8988T (cell line): ENCODE data around the gene NRIP1.

Experiments
- DNase-seq: peaks from one replicate; pipeline ENCODE4 v3.0.0; 2011

Gene NRIP1

DNA sequence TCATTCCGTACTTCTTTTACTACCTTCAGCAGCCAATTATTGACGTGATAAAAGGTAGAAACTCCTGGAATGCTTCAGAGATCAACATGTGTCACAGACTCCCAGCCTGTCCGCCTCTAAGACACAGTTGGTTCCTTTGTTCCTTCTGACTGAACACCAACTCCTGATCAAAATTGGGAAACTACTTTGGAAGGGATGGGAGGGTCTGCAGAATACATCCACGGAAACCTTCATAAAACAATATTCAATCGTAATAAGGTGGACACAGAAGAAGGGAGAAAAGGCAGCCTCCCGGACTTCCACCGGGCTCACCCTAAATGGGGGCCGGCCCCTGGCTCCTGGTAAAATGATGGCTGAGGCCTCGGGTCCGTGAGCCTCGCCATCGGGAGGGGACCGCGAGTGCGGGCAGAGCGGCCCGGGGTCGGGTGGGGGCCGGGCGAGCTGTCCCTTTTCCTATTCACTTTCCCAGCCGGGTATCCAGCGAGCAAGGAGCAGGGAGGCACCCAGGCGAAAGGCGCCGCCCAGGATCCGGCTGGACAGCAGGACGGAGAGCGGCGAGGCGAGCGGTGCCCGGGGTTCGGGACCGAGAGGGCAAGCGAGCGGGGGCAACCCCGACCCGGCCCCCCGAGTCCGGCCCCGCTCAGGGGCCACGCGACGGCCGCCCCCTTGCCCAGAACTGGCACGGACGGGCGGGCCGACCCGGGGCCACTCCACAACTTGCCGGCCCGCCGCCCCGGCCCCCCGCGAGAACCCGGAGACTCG lies 805 bp downstream of the NRIP1 start:
- DNase-seq = peak; percentile 93

DNA sequence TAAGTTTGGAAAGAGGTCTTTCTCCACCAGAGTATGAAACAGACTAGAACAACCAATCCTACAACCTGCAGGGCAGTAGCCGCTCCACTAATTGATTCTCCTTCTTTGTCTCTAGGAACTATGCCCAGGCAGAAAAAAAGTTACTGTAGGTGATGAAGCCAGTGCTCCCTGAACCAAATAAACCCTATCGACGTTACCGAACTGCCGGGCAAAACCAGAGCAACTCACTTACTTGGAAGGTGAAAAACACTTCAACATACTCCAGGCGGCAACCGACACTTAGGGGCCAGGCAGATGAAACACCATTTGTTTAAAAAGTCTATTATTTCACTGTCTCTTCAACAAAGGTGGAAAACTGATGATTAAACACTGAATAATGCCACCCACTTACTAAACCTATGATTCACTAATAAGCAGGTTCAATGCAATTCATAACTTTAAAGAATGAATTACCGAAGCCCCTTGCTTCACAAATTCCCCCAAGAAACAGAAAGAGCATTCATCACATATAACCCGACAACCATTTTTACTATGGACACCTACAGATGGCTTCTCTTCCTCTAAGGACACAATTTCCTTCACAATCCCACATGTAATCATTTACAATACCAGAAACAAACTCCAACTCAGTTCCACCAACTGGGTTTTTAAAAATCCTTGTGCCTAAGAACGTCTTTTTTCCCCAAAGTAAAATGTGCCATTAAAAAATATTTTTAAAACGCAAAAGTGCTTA lies 1.6 kb downstream of the NRIP1 start:
- no peak for DNase-seq

DNA sequence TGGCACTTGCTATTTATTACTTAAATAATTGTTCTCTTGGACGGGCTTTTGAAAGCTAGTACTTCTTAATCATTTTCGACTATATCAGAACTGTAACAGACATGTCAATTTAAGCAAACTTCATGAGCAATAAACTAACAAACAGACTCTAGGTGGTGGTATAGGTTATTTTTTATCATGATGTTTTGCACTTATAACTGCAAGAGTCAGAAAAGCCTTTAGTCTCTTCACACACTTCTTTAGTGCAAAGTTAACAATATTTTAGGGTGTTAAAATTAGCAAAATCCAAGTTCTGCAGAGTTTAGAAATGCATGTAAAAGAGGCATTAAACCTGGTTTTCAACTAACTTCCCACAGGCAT lies 2.2 kb downstream of the NRIP1 start:
- no peak for DNase-seq

DNA sequence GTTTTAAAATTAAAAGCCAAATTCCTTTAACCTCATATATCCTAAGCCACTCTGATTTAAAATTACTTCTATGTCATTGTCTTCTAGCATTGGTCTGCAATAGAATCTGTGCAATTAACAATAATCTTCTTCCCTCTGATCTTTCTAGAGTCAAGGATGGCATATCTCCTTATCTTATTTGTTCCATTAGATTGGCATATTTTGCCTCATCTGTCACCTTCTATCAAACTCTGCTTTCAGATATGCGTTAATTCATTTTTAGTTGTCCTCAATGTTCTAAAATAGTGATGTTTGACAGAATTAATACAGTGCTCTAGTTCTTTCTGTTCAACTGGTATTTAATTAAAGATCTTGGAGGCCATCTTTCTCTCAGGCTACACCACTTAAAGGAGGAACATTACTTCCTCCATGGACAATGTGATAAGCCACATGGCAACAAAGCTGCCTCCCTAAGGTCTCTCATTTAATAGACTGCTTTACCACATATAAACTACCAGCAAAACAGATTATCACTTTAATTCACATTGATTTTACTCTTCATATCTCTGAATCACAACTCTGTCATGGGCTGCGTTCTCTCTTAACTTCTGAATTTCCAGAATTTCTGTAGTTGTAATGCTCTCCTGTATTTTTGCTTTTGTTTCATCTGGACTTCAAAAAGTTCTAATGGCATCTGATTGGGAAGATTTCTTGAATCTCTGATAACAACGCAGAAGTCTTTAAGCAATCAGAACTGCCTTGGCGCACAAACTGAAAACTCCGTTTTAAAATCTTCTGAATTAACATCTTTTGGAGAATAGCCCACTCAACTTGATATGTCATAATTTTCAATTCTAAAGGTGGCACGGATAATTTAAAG lies 2.8 kb downstream of the NRIP1 start:
- no peak for DNase-seq

DNA sequence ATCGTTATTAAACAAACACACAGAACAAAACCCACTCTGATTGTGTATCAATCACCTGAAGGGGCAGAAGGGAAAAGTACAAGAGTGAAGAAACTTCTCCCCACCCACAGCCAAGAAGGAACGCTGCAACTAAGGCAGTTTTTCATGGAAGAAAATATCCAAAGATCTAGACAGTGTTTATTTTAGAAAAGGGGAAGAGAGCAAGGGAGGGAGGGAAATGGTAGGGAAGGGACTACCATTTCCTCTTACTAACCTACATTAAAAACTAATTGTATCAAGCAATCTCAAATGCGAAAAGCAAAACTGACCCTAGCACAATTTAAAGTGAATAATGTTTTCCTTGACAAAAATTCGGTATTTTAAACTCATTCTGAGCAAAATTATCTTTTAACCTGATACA lies 3.5 kb downstream of the NRIP1 start:
- no peak for DNase-seq

DNA sequence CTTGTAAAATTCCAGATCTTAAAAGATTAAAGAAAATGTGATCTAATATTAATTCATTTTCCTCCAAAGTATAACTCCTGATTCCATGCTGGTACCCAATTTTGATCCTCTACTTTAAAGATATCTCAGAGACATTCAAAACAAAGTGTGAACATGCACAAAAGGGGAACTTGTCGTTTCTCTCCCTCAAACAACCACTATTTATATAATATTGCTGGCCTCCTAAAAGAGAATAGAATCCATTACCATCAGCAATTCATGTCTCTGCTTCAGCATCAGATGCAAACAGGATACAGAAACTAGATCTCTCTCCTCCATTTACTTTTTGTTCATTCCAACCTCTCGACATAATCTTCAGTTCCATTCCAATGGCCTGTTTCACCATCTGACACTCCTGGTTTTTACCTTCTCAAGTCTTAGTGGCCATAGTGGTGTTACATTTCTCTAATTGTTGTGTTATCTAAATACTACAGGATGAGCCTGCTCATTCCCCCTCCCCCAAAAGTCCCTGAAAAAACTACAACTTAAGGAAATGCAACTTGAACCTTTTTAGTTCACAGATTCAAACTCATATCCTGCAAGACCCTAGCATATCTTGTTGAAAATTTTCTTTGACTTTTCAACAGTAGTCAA lies 4.1 kb downstream of the NRIP1 start:
- no peak for DNase-seq

DNA sequence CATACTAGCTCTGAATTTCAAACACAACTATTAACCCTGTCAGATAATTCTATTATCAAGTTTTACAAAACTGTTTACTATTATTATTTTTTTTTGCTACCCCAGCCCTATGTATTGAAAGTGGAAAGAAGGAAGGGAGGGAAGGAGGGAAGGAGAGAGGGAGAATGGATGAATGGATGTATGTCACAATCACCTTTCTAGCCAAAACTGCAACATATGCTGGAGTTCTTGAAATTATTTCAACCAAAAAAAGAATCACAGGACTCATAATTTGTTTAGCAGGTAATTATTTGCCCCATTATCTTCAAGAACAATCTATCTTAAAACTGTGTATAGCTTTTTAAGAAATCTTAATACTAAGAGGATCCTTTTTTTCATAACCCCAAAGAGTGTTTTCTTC lies 5.4 kb downstream of the NRIP1 start:
- no peak for DNase-seq

DNA sequence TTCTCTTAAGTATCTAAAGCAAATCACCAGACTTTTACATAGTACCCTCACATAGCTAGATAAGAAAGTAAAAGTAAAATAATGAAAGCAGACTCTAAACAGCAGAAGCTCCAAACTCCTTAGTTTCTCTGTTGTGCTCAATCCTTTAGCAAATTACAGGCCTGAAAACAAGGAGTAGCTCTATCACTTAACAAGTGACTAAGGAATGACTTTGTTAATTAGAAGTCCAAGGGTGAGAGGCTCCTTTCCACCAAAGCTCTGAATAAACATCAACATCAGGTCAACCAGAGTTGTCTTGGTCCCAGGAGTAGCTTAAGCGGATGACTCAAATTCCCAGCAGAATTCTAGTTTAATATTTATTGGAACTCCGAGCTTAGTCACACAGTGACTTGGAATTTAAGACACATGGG lies 5.9 kb downstream of the NRIP1 start:
- DNase-seq = no peak

DNA sequence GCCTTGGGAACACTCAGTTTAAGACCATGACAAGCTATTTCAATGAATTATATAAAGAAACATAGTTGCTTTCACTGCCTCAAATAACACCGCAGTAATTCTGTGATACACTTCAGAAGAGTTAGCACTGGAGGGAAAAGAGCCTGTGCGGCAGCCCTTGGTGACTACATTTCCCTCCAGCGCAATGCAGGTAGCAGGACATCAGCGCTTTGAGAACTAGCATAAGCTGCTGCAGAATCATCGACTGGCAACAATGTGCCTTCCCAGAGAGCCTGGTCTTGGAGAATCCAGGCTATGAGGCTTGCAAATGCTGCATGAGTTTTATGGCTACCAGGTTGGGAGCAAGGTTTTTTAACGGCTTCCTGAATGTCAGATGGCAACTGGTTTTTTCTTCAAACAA lies 7.5 kb downstream of the NRIP1 start:
- no peak for DNase-seq

DNA sequence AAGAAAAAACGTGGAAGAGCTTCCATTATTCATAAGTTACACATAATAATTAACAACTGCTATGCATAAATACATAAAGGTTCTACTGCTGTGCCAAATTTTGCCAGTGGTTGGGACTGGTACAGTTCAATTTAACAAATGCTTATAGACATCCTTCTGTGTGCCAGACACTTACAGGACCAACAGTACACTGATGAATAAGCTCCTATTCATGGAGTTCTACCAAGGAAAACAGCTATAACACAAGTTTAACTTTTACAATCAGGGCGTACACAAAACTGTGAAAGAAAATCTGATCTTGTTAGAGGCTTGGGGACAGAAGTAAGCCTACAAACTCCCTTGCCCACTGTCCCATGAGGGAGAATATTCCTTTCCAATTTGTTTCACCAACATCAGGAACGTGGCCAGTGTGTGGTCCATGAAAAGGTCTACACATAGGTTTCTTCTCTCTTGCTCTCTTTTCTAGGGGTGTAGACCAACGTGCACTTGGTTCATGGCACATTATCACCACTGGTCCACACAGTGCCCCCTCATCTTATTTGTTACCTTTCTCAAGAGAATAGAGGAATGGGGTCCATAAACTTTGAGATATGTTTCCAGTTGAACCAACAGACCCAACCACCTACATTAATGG lies 10.1 kb downstream of the NRIP1 start:
- no peak for DNase-seq

DNA sequence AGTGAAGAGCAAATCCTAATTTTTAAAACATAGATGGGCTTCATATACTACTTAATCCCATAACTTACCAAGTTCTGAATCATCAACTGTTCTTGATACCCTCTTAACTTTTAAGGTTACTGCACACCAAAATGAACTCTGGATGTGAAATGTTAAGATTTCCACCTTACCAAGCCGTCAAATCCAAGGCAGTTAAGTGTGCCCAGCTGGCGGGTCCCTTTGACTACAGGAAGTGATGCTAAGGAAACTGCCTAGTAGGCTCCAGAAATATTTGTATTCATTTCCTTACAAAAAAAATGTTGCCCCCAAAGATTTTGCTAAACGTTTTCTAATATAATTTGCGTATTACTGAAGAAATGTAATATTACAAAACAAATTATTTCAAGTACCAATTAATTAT lies 10.7 kb downstream of the NRIP1 start:
- no peak for DNase-seq

DNA sequence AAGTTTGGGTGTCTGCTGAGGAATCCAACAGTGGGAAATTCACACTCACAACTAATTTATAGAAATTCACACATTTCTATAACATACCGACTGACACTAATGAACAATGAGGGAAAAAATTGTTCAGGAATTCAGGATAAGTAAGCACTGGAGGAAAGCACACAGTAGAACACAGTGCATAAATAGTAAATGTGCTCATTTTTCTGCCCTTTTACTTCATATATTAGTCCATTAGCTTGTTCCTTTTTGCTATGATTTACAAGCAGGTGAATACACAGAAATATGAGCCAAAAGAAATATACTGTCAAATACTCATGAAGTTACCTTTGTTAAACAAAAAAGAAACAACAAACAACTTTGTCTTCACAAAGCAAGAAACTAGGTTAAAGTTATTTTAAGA lies 11.3 kb downstream of the NRIP1 start:
- no peak for DNase-seq

DNA sequence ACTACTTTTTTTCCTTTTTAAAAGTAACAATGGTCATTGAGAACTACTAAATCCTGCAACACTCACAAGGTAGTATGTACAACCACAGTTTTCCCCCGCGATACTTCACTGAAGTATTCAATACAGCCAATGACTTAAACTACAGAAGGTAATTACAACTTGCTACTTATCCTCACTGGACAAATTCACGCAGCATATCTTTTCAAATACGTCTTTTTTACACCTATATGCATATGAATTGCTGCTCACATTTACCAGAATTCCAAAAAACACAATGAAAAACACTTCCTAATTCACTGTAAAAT lies 12.4 kb downstream of the NRIP1 start:
- no peak for DNase-seq

DNA sequence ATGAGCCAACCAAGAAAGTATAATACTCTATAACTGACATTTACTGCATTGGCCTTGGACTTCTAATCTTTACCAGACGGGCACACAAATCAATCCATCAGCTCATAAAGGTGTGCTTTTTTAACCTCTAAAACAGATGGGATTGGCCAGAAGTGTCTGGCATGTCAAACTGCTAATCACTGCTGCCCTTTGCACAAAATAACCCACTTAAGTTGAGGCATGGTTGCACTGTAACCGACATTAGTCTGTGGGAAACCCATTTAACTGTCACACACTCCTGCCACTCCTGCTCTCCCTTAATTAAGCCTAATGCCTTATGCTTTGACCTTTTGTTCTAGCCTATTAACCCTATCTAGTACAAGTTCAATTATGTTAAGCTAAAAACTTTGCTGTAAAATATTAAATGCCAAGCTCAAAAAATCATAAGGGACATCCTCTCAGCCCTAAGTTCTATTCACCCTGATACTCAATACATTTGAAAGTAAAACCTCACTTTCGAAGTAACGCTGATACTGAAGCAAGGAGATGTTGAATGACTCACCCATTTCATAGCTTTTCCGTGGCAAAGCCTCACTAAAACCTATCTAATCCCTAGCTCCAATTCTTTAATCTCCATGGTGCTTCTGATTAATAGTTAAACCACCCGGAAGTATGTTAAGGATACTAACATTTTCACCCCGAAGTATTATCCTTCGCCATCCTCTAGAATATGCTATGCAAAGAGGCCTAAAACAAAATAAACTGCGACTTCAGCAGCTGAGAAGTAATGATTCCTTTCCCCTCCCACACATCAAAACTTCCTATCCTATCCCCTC lies 12.9 kb downstream of the NRIP1 start:
- DNase-seq = no peak

DNA sequence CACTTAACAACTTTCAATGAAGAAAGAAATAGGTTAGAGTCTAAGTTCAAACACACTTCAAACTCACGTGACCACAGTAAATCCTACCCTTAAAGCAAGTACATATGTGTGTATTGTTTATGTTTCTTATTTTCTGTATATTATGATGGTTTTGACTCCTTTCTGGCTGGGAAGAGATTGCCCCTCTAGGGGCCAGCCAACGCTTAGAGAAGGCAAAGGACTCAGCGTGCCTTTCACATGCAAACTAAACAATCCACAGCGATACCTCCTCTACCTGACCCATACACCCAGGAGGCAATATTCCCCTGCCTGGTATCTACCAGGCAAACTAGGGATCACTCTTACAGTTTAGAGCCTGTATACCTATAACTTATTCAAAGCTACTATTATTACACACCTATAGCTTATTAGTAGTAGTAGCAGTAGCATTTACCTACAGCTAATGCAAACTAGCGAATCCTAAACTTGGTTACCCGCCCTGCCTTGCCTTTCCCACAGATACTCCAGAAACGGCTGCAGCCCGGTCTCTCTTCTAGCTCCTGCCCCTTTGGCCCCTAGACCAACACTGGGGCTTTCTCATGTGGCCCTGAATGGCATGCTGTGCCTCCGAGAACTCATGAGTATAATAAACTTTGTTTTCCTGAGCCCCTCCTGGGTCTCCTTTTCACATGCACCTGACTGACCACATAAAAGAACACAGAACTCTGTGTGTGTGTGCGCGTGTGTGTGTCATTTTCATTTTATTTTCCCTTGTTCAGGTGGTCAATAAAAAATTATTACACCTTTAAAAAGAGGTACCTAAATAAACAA lies 14.0 kb downstream of the NRIP1 start:
- DNase-seq = no peak

DNA sequence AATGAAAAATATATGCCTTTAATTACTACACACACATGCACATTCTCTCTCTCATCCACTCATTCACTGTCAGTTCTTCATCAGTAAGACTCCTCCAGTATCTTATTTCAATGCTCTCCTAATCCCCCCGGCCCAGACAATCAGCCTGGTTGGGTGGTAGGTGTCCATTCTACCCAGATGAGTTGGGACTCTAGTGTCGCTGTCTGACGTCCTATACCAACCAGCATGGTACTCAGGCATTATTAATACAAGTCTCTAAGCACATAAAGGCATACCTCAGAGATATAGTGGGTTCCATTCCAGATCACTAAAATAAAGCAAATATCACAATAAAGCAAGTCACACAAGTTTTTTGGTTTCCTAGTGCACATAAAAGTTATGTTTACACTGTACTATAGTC lies 19.8 kb downstream of the NRIP1 start:
- DNase-seq = no peak

DNA sequence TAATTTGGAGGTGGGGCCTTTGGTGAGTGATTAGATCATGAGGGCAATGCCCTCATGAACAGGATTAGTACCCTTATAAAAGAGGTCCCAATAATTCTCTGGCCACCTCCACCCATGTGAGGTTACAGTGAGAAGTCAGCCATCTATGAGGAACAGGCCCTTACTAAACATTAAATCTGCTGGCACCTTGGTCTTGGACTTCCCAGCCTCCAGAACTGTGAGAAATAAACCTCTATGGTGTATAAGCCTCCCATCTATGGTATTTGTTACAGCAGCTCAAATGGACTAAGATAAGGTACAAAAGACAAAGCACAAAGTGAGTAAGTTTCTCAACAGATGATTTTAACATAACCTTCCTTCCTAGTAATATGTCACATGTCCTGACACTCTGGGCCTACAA lies 22.3 kb downstream of the NRIP1 start:
- no peak for DNase-seq

DNA sequence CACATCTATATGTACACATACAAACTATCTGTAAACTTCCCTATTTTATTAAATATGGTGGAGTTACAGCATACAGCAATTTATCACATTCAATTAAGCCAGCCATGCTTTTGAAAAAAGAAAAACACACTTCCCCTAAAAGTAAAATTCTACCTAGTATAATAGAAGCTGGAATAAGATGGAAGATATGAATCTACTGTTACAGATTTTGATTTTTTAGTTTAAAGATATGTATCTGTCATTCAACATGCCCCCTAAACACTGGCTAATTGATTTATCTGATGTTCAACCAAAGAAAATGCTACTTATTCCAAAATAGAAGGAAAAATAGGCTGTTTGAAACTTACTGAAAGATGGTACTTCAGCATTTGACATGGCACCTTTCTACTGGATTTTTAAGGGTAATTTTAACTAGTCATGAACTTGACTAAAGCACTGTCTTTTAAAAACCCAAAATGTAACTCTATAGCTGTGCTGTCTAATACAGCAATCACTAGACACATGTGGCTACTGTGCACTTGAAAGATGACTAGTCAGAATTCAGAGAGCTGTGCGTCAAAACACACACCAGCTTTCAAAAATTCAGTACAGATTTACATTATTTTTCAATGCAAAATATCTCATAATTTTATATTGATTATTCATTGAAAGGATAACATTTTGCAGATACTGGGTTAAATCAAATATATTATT lies 25.0 kb downstream of the NRIP1 start:
- DNase-seq = no peak

DNA sequence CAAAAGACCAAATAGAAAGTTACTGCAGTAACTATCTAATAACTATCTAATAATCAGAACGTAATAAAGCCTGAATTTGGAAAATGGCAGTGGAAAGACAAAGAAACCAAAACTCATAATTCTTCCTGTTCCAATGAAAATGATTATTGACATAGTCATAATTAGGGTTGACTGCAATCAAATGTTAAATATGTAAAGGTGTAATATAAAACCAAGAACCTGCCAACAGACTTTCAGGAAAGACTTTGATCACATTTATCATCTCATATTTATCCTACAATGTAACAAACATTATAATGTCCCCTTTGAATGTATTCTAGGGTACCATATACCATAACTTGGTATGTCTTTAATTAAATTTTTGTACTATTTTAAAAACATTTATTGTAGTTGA lies 26.9 kb downstream of the NRIP1 start:
- DNase-seq = no peak

DNA sequence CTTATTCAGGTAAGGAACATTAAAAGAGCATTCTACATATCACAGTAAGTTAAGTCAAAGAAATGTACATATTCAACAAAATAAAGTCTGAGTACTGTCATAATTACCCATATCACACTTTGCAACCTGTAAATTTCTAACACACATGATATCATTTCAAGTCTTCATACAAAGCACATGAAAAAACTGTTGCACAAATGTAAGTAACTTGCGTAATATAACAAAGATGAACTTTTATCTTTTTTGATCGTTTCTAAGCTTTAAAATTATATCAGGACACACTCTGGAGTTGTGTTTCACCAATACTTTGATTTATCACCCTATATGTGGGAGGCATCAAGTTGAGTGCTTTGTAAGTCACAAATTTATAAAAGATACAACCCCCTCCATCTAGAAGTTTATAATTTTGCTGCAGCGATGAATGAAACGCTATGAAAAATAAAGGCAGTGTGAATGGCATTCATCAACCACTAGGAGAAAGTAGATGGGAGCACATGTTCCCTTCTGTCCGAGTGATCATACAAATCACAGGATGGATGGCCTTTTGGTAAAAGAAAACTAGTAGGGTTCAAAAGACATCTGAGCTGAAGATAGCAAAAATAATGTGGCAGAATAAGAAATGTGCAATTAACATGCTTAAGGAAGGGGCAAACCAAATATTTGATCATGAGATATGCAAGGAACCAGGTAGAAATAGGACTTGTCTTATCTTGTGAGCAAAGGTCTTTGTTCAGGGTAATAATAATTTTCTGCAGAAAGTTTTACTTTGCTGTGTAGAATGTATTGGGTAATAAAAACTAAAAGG lies 27.5 kb downstream of the NRIP1 start:
- no peak for DNase-seq
